Measurements from ENCODE around the gene CWF19L1.

DNA sequence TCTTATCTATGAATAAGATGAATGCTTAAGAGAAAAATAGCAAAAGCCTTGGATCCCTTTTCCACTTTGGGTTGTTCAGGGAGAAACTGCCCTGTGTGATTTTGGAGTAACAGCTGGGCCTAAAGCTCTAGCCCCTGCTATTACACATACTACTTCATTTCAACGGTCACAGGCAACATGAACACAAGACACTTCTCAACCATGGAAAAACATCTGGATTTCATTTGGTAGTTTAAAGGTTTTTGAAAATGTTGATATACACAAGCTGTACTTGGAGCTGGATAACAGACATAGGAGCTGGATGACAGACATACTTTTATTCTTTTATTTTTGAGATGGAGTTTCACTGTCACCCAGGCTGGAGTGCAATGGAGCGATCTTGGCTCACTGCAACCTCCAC lies 35.3 kb downstream of the CWF19L1 start:
- TF ChIP-seq, protein P1, sequence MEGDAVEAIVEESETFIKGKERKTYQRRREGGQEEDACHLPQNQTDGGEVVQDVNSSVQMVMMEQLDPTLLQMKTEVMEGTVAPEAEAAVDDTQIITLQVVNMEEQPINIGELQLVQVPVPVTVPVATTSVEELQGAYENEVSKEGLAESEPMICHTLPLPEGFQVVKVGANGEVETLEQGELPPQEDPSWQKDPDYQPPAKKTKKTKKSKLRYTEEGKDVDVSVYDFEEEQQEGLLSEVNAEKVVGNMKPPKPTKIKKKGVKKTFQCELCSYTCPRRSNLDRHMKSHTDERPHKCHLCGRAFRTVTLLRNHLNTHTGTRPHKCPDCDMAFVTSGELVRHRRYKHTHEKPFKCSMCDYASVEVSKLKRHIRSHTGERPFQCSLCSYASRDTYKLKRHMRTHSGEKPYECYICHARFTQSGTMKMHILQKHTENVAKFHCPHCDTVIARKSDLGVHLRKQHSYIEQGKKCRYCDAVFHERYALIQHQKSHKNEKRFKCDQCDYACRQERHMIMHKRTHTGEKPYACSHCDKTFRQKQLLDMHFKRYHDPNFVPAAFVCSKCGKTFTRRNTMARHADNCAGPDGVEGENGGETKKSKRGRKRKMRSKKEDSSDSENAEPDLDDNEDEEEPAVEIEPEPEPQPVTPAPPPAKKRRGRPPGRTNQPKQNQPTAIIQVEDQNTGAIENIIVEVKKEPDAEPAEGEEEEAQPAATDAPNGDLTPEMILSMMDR (IDR thresholded peaks at IDR 0.05; ENCODE audit: low read depth, low read length, poor library complexity, severe bottlenecking): no peak
- TF ChIP-seq EZH2phosphoT487 (IDR thresholded peaks at IDR 0.05; ENCODE audit: borderline replicate concordance, low read length): no peak

Data from DOHH2 (cell line).